ENCODE measurements around the gene CCDC121. TPM values are rescaled to one million over a fixed set of nuclear protein-coding genes. Genes with fewer than 3 reads are reported as not detected.

CCDC121 gene
- total RNA-seq, 2 donors from 2014 or later = 3.6 to 4.2 TPM

- Histone ChIP-seq H3K4me3 (no peak overlapping the region), H3K27ac (no peak overlapping the region), H3K4me1 (no peaks in the 10 kb centered on the region), H3K36me3 (peaks cover 97% of the 10 kb centered on the region), H3K27me3 (no peaks in the 10 kb centered on the region), H3K9me3 (no peaks in the 10 kb centered on the region)
- no peak for DNase-seq (ENCODE audit: low spot score)
- TF ChIP-seq, protein P1, sequence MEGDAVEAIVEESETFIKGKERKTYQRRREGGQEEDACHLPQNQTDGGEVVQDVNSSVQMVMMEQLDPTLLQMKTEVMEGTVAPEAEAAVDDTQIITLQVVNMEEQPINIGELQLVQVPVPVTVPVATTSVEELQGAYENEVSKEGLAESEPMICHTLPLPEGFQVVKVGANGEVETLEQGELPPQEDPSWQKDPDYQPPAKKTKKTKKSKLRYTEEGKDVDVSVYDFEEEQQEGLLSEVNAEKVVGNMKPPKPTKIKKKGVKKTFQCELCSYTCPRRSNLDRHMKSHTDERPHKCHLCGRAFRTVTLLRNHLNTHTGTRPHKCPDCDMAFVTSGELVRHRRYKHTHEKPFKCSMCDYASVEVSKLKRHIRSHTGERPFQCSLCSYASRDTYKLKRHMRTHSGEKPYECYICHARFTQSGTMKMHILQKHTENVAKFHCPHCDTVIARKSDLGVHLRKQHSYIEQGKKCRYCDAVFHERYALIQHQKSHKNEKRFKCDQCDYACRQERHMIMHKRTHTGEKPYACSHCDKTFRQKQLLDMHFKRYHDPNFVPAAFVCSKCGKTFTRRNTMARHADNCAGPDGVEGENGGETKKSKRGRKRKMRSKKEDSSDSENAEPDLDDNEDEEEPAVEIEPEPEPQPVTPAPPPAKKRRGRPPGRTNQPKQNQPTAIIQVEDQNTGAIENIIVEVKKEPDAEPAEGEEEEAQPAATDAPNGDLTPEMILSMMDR (IDR thresholded peaks at IDR 0.05) = no peak
Observed at GRCh38 chr2:27652790-27653189, 24.0 kb upstream of the CCDC121 start.

- DNase-seq (ENCODE audit: low spot score) = no peak
- no peaks in the 10 kb centered on the region for H3K4me1 ChIP-seq
- H3K9me3 ChIP-seq = no peaks in the 10 kb centered on the region
- TF ChIP-seq, protein P1 (IDR thresholded peaks at IDR 0.05) = no peak
- H3K27me3 ChIP-seq = no peaks in the 10 kb centered on the region
- H3K36me3 ChIP-seq = peaks cover 97% of the 10 kb centered on the region
- H3K4me3 ChIP-seq = no peak overlapping the region
- no peak overlapping the region for H3K27ac ChIP-seq
Observed at GRCh38 chr2:27652341-27652740, 23.5 kb upstream of the CCDC121 start.

DNA sequence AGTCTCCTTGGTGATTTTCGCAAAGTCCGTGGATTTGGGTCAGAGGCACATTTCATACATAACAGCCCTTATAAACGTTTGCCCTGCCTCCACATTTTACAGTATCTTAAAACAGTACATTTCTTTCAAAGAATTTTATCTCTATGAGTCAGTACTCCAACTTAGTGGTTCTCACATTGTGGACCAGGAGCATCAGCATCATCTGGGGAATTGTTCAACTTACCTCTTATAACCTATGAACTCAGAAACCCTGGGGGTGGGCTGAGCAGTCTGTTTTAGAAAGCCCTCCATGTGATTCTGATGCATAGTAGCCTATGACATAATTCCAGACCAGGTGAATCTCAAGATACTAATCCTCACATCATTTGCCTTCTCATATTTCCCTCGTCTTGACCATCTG, 22.2 kb upstream of the CCDC121 start:
- H3K36me3 ChIP-seq = peaks cover 84% of the 10 kb centered on the region
- TF ChIP-seq, protein P1 (IDR thresholded peaks at IDR 0.05) = no peak

DNA sequence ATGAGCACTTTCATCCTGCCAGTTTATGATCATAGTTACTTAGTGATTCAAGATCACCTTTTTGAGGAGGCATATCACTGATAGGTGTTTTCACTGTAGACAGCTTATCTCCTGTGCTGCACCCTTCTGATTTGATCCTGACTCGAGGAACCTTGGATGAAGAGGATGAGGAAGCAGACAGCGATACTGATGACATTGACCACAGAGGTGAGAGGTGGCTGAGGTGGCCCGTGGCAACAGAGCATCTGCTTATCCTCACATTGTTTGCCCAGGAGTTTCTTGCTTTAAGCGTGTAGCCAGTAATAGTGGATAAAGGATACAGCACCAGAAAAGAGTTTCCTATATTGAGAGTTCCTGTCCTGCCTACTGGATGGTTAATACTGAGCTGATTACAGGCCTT, 18.9 kb upstream of the CCDC121 start:
- Histone ChIP-seq H3K36me3 (peaks cover 67% of the 10 kb centered on the region), H3K4me1 (no peaks in the 10 kb centered on the region), H3K9me3 (no peaks in the 10 kb centered on the region), H3K4me3 (no peak overlapping the region), H3K27me3 (no peaks in the 10 kb centered on the region), H3K27ac (no peak overlapping the region)
- no peak for DNase-seq (ENCODE audit: low spot score)
- TF ChIP-seq, protein P1 (IDR thresholded peaks at IDR 0.05) = no peak

More for the DNA sequence above, 22.2 kb upstream of the CCDC121 start:
- H3K4me3 ChIP-seq = no peak overlapping the region
- no peaks in the 10 kb centered on the region for H3K4me1 ChIP-seq
- no peaks in the 10 kb centered on the region for H3K27me3 ChIP-seq
- H3K9me3 ChIP-seq = no peaks in the 10 kb centered on the region
- DNase-seq (ENCODE audit: low spot score) = no peak
- no peak overlapping the region for H3K27ac ChIP-seq

- Histone ChIP-seq H3K27ac (no peak overlapping the region), H3K36me3 (peaks cover 66% of the 10 kb centered on the region), H3K4me3 (no peak overlapping the region), H3K27me3 (no peaks in the 10 kb centered on the region), H3K4me1 (no peaks in the 10 kb centered on the region), H3K9me3 (no peaks in the 10 kb centered on the region)
- DNase-seq (ENCODE audit: low spot score) = no peak
- TF ChIP-seq, protein P1 (IDR thresholded peaks at IDR 0.05) = no peak
Observed at GRCh38 chr2:27647289-27647688, 18.5 kb upstream of the CCDC121 start.

GRCh38 chr2:27645197-27645596, 16.4 kb upstream of the CCDC121 start:
- TF ChIP-seq, protein P1 (IDR thresholded peaks at IDR 0.05) = no peak
- Histone ChIP-seq H3K4me3 (no peak overlapping the region), H3K4me1 (no peaks in the 10 kb centered on the region), H3K27me3 (no peaks in the 10 kb centered on the region), H3K36me3 (peaks cover 67% of the 10 kb centered on the region), H3K27ac (no peak overlapping the region), H3K9me3 (no peaks in the 10 kb centered on the region)
- no peak for DNase-seq (ENCODE audit: low spot score)

Measured in right atrium auricular region (tissue), 2 donors.